ENCODE measurements around the gene LMO7. TPM values are rescaled to one million over a fixed set of nuclear protein-coding genes. Genes with fewer than 3 reads are reported as not detected.
"Not testable (repeated sequence)": the region's sequence is repeated elsewhere in the genome, so short reads cannot be mapped to it uniquely, and the experiment has no call there.

LMO7 gene
- total RNA-seq, 2 donors from 2014 or later: 118 to 193 TPM

DNA sequence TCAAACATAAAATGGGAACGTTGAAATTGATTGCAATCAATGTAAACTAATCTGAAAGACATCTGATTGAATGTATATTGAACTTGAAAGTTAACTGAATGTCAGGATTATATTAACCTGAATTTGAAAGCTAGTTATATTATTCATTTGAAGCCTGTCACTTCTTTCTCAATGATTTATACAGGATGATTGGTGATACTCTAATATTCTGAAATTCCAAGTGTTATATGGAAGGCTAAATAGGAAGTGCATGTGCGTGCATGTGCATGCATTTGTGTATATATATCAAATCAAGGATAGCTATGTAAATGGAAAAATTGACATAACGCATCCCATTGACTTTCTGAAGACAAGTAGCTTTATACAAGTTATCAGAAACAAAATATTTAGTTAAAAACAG is 143.3 kb downstream of the LMO7 start:
- H3K9ac ChIP-seq (ENCODE audit: low read depth in 2 of 2, low read length in 2 of 2): no peak overlapping the region
- no peaks in the 10 kb centered on the region for H3K36me3 ChIP-seq
- H3K27ac ChIP-seq: no peak overlapping the region
- H3K4me3 ChIP-seq: no peak overlapping the region
- no peaks in the 10 kb centered on the region for H3K9me3 ChIP-seq
- intact Hi-C loops (cut with DNase I): no loop called here
- DNase-seq: no peak
- TF ChIP-seq, protein P1, sequence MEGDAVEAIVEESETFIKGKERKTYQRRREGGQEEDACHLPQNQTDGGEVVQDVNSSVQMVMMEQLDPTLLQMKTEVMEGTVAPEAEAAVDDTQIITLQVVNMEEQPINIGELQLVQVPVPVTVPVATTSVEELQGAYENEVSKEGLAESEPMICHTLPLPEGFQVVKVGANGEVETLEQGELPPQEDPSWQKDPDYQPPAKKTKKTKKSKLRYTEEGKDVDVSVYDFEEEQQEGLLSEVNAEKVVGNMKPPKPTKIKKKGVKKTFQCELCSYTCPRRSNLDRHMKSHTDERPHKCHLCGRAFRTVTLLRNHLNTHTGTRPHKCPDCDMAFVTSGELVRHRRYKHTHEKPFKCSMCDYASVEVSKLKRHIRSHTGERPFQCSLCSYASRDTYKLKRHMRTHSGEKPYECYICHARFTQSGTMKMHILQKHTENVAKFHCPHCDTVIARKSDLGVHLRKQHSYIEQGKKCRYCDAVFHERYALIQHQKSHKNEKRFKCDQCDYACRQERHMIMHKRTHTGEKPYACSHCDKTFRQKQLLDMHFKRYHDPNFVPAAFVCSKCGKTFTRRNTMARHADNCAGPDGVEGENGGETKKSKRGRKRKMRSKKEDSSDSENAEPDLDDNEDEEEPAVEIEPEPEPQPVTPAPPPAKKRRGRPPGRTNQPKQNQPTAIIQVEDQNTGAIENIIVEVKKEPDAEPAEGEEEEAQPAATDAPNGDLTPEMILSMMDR (IDR thresholded peaks at IDR 0.05): no peak
- H3K27me3 ChIP-seq: no peaks in the 10 kb centered on the region
- peaks cover 5% of the 10 kb centered on the region for H3K4me1 ChIP-seq

DNA sequence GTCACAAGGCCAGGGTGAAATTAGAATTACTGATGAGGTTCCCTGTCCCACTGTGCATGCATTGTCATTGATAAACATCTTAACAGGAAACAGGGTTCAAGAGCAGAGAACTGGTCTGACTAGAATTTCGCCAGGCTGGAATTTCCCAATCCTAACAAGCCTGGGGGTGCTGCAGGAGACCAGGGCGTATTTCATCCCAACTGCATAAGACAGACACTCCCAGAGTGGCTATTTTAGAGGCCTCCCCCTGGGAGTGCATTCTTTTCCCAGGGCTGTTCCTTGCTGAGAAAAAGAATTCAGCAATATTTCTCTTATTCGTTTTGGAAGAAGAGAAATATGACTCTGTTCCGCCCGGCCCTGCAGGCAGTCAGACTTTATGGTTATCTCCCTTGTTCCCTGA is 144.0 kb downstream of the LMO7 start:
- intact Hi-C loops (cut with DNase I); H3K4me1 ChIP-seq; DNase-seq; H3K9ac ChIP-seq (ENCODE audit: low read depth in 2 of 2, low read length in 2 of 2); H3K27ac ChIP-seq; H3K9me3 ChIP-seq; H3K36me3 ChIP-seq; H3K27me3 ChIP-seq; H3K4me3 ChIP-seq: not testable (repeated sequence)

DNA sequence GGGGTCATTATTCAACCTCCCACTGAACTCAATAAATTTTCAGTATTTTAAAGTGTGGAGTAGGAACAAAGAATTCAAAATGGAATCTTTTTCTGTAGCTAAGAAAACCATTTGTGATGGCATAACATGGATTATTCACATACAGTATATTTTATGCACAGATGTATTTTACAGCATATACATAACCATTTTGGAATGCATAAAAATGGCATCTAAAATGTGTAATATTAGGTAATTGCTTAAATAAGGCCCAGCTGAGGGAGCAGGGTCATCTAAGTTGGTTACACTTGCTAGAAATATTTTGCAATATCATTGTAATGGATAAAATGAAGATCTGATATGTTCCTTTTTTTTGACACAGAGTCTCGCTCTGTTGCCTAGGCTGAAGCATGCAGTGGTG is 146.9 kb downstream of the LMO7 start:
- Histone ChIP-seq H3K27me3 (no peaks in the 10 kb centered on the region), H3K9me3 (no peaks in the 10 kb centered on the region), H3K36me3 (no peaks in the 10 kb centered on the region), H3K4me1 (no peaks in the 10 kb centered on the region), H3K27ac (no peak overlapping the region), H3K4me3 (no peak overlapping the region), H3K9ac (ENCODE audit: low read depth in 2 of 2, low read length in 2 of 2) (no peak overlapping the region)
- TF ChIP-seq, protein P1 (IDR thresholded peaks at IDR 0.05): no peak
- intact Hi-C loops (cut with DNase I): no loop called here
- no peak for DNase-seq

DNA sequence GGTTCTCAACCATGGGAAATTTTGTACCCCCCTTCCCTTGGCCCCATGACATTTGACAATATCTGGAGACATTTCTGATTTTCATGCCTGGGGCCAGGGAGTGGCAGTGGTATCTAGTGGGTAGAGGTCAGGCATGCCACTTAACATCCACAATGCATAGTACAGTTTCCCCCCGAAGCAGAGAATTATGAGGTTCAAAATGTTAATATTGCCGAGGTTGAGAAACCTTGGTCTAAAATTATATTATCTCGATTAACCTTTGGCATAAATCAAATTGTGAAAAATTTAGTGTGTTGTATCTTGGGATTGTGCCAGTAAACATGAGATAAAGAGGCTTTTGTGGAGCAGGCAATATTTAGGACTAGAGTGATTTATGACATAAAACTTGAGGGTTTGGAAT is 147.9 kb downstream of the LMO7 start:
- H3K36me3 ChIP-seq: no peaks in the 10 kb centered on the region
- DNase-seq: no peak
- H3K4me3 ChIP-seq: no peak overlapping the region
- no peaks in the 10 kb centered on the region for H3K27me3 ChIP-seq
- H3K9me3 ChIP-seq: no peaks in the 10 kb centered on the region
- intact Hi-C loops (cut with DNase I): no loop called here
- H3K4me1 ChIP-seq: no peaks in the 10 kb centered on the region
- TF ChIP-seq, protein P1 (IDR thresholded peaks at IDR 0.05): no peak
- H3K9ac ChIP-seq (ENCODE audit: low read depth in 2 of 2, low read length in 2 of 2): no peak overlapping the region
- H3K27ac ChIP-seq: no peak overlapping the region

DNA sequence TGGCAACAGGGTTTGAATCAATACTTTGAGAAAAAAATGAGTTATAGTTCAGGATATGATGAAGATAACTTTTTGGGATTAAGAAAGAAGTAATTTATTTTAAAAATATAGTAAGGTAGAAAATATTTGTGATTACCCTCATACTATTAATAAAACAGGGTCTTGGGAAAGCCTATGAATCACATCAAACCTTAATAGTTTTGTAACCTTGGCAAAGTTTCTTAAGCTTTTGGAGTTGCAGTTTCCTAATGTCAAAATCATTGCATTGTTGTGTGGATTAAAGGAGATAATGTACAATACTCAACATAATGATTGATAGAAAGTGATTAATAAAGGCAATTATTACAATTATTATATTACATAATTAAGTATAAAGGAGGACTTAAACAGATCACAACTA is 149.0 kb downstream of the LMO7 start:
- Histone ChIP-seq H3K4me1 (no peaks in the 10 kb centered on the region), H3K9me3 (no peaks in the 10 kb centered on the region), H3K9ac (ENCODE audit: low read depth in 2 of 2, low read length in 2 of 2) (no peak overlapping the region), H3K27me3 (no peaks in the 10 kb centered on the region), H3K36me3 (no peaks in the 10 kb centered on the region), H3K27ac (no peak overlapping the region), H3K4me3 (no peak overlapping the region)
- intact Hi-C loops (cut with DNase I): no loop called here
- TF ChIP-seq, protein P1 (IDR thresholded peaks at IDR 0.05): no peak
- no peak for DNase-seq

DNA sequence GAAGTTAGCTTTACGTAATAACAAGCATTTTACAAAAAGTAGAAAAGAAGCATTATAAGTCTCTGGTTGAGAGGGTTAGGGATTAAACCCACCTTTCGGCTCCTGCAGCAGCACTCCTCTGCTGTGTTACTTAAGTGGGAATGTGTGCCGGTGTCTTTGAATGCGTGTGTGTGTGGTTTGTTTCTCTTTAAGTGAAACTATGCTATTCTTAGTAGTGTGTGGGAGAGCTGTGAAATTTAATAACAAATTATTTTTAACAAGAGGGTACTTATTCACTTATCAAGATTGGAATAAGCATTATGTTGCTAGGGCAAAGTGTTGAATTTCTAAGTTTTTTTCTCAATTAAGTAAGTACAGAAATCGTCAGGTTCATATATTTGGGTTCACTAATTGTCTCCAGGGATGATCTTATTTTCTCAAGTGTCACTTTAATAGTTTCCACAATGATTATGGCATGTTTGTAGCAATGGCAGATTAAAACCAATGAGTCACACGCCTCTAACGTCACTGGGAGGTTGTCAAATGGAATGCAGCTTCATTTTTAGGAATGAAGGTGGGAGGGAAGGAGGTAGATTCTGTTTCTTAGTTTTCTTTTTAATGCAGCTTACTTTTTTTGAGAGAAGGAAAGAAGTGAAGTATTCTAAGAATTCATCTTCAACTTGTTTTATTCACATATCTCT is 151.3 kb downstream of the LMO7 start:
- DNase-seq: no peak
- TF ChIP-seq, protein P1 (IDR thresholded peaks at IDR 0.05): no peak
- Histone ChIP-seq H3K27ac (no peak overlapping the region), H3K4me3 (no peak overlapping the region), H3K4me1 (no peaks in the 10 kb centered on the region), H3K9me3 (no peaks in the 10 kb centered on the region), H3K27me3 (no peaks in the 10 kb centered on the region), H3K36me3 (no peaks in the 10 kb centered on the region), H3K9ac (ENCODE audit: low read depth in 2 of 2, low read length in 2 of 2) (no peak overlapping the region)
- intact Hi-C loops (cut with DNase I): no loop called here

All from colonic mucosa (tissue), 4 donors.